ENCODE measurements around the gene TCF19. TPM values are rescaled to one million over a fixed set of nuclear protein-coding genes. Genes with fewer than 3 reads are reported as not detected.

The TCF19 gene
- total and polyA plus RNA-seq, 10 of the 15 experiments (the other 5 are each of a cell fraction or from before 2014, with no cell fraction given) = 7.7 to 103 (median 53.3) TPM

GRCh38 chr6:31171931-31172905, 13.8 kb downstream of the TCF19 start (continued):
- TF ChIP-seq BCLAF1 (IDR thresholded peaks at IDR 0.05) = no peak
- no peak for TF ChIP-seq NBN (IDR thresholded peaks at IDR 0.05)
- TF ChIP-seq SPI1 (IDR thresholded peaks at IDR 0.05; ENCODE audit: borderline replicate concordance, insufficient read depth, low read depth, low read length) = no peak
- no peak for TF ChIP-seq EZH2 (IDR thresholded peaks at IDR 0.05; ENCODE audit: borderline replicate concordance, control insufficient read depth, low read depth, low read length)
- no peak for TF ChIP-seq ZSCAN29 (IDR thresholded peaks at IDR 0.05)
- TF ChIP-seq CEBPB (IDR thresholded peaks at IDR 0.05; ENCODE audit: borderline replicate concordance in 1 of 2, low read depth in 2 of 2, low read length in 2 of 2) = no peak
- TF ChIP-seq MTA3 (IDR thresholded peaks at IDR 0.05; ENCODE audit: borderline replicate concordance, low read length) = no peak
- no peak for TF ChIP-seq SMARCA5 (IDR thresholded peaks at IDR 0.05)
- no peak for TF ChIP-seq GABPA (IDR thresholded peaks at IDR 0.05; ENCODE audit: low read depth)
- TF ChIP-seq BMI1 (IDR thresholded peaks at IDR 0.05; ENCODE audit: borderline replicate concordance) = no peak
- TF ChIP-seq, protein P1, sequence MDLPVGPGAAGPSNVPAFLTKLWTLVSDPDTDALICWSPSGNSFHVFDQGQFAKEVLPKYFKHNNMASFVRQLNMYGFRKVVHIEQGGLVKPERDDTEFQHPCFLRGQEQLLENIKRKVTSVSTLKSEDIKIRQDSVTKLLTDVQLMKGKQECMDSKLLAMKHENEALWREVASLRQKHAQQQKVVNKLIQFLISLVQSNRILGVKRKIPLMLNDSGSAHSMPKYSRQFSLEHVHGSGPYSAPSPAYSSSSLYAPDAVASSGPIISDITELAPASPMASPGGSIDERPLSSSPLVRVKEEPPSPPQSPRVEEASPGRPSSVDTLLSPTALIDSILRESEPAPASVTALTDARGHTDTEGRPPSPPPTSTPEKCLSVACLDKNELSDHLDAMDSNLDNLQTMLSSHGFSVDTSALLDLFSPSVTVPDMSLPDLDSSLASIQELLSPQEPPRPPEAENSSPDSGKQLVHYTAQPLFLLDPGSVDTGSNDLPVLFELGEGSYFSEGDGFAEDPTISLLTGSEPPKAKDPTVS (IDR thresholded peaks at IDR 0.05; ENCODE audit: low read depth, low read length) = no peak

All from GM12878 (cell line).